Fibroblast of pulmonary artery (primary cell): ENCODE data around the gene PDK3.
A peak's percentile ranks its signal among the peaks of the same experiment; 100 is the strongest.

Experiments
- DNase-seq: peaks from one replicate; pipeline ENCODE4 v3.0.0-alpha.2; 2010; ENCODE audit warnings: low read depth
- H3K4me3 ChIP-seq: replicated peaks from 2 replicates; pipeline ENCODE4 v1.5.1; 2011; ENCODE audit warnings: low read depth, mild to moderate bottlenecking, control low read depth, low read length, moderate library complexity
- TF ChIP-seq, protein P1 (sequence below): IDR thresholded peaks from 2 replicates; pipeline ENCODE4 v1.5.1; 2011; ENCODE audit warnings: mild to moderate bottlenecking, control low read depth, low read length, inconsistent platforms; ENCODE audit errors: missing control alignments

PDK3 gene

DNA sequence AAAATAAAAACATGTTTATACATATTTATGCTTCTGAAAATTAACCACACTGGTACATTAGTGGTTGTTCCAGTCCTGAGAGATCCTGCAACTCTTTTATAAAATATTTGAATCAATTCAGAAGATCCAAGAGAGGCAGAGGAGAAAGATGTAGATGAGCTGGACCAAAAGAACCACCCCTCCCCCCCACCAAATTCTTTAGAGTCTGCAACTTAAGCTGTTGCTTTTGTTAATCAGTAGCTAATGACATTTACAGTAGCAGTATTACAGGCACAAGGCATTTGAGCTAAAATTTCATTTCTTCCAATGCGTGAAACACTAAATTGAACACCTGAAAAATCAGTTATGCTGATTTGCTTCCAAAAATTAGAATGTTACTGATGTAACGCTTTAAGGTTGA, 61.5 kb downstream of the PDK3 start:
- DNase-seq: no peak
- TF ChIP-seq, protein P1, sequence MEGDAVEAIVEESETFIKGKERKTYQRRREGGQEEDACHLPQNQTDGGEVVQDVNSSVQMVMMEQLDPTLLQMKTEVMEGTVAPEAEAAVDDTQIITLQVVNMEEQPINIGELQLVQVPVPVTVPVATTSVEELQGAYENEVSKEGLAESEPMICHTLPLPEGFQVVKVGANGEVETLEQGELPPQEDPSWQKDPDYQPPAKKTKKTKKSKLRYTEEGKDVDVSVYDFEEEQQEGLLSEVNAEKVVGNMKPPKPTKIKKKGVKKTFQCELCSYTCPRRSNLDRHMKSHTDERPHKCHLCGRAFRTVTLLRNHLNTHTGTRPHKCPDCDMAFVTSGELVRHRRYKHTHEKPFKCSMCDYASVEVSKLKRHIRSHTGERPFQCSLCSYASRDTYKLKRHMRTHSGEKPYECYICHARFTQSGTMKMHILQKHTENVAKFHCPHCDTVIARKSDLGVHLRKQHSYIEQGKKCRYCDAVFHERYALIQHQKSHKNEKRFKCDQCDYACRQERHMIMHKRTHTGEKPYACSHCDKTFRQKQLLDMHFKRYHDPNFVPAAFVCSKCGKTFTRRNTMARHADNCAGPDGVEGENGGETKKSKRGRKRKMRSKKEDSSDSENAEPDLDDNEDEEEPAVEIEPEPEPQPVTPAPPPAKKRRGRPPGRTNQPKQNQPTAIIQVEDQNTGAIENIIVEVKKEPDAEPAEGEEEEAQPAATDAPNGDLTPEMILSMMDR: no peak

GRCh38 chrX:24528605-24529004, 63.5 kb downstream of the PDK3 start:
- no peak for DNase-seq
- no peak overlapping the region for H3K4me3 ChIP-seq
- TF ChIP-seq, protein P1: no peak

More for the DNA sequence above, 61.5 kb downstream of the PDK3 start:
- H3K4me3 ChIP-seq: no peak overlapping the region

DNA sequence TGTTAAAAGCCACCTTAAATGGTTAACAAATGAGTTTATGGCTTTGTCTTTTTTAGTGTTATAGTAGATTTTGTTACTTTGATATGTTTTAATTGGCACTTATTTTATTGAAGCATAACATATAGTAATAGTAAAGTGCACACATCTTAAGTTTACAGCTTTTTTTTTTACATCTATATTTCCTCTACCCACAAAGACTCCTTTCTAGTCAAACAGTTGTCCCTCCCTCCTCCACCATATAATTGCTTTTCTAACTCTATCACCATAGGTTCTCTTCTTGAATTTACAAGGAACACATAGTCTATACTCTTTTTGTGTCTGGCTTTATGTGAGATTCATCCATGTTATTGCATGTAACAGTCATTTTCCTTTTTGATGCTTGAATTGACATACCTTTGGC, 71.5 kb downstream of the PDK3 start:
- DNase-seq: no peak
- TF ChIP-seq, protein P1: no peak
- H3K4me3 ChIP-seq: no peak overlapping the region

DNA sequence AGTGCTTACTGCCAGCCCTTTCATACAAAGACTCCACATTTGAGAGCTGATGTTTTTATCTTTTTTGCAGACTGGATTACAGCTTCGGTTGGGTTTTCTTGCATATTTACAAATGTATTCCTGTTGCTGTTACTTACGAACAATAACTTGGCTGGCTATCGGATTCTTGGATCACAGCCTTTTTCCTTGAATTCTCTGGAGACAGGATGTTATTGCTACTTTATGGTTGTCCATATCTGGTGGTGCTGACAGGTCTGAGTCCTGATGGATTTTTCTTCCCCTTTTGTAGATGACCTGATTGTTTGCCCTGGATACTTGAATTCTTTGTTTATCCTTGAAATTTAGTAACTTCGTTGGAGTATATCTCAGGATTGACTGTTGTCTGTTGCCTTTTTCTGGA, 77.7 kb downstream of the PDK3 start:
- peak; percentile 67 for DNase-seq
- TF ChIP-seq, protein P1: no peak
- H3K4me3 ChIP-seq: no peak overlapping the region

DNA sequence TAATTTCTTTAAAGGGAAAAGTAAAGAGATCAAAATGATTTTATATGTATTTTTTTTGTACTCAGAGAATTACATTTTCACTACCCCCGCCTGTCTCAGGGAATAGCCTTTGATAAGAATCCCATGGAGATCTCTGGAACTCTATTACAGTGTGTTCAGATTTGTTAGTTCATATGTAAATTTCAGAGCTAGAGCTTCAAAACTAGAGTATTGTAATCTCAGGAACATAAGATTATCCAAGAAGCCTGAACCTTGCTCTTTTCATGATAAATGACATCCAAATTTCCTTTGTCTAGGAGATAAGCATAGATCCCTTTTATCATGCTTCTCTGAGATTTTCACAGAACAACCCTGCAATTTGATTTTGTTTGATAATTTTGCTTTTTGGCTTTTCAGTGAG, 82.9 kb downstream of the PDK3 start:
- DNase-seq: no peak
- TF ChIP-seq, protein P1: no peak
- no peak overlapping the region for H3K4me3 ChIP-seq

- no peak overlapping the region for H3K4me3 ChIP-seq
- DNase-seq: no peak
- TF ChIP-seq, protein P1: no peak
Observed at GRCh38 chrX:24550166-24550565, 85.1 kb downstream of the PDK3 start.

DNA sequence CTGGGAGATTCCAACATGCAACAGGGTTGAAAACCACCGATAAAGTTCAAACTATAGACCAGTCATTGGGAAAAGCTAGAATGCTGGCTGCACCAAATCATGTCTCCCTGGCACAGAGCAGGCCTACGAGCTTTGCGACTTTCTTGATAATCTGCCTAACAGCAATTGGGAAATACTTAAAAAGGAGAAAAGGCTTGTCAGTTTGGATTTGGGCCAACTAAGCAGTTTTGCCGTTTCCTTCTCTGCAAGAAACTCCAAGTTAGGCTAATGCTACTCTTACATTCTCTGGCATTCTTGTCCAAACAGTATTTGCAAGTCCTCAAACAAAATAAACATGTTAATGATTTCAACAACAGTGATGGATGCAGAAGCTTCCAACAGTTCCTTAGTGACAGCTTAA, 87.9 kb downstream of the PDK3 start:
- DNase-seq: peak; percentile 41
- TF ChIP-seq, protein P1: no peak
- no peak overlapping the region for H3K4me3 ChIP-seq
